ENCODE data around the gene OR2A5.
"Not testable (repeated sequence)": the region's sequence is repeated elsewhere in the genome, so short reads cannot be mapped to it uniquely, and the experiment has no call there.

OR2A5 gene

GRCh38 chr7:144036302-144036885 is 12.4 kb upstream of the OR2A5 start:
- DNase-seq = no peak

- no peak for DNase-seq
Observed at GRCh38 chr7:144037414-144038035, 11.2 kb upstream of the OR2A5 start.

- DNase-seq = no peak
Observed at GRCh38 chr7:144038887-144039286, 9.9 kb upstream of the OR2A5 start.

GRCh38 chr7:144049491-144049890 is 743 bp downstream of the OR2A5 start:
- no peak for DNase-seq

GRCh38 chr7:144050093-144050492 is 1.3 kb downstream of the OR2A5 start:
- DNase-seq = no peak

GRCh38 chr7:144050884-144051283 is 2.1 kb downstream of the OR2A5 start:
- not testable (repeated sequence) for DNase-seq

GRCh38 chr7:144057954-144058353 is 9.2 kb downstream of the OR2A5 start:
- no peak for DNase-seq

GRCh38 chr7:144063710-144064109 is 15.0 kb downstream of the OR2A5 start:
- DNase-seq = no peak

GRCh38 chr7:144069511-144069910 is 20.8 kb downstream of the OR2A5 start, which contains the start of gene OR2A25:
TSS of gene OR2A25 (plus strand) at chr7:144069811. CDS start at chr7:144074220, 4,409 bp downstream.
- DNase-seq = no peak

GRCh38 chr7:144069953-144070352 is 21.2 kb downstream of the OR2A5 start:
- no peak for DNase-seq

- DNase-seq = no peak
Observed at GRCh38 chr7:144074374-144074773, 25.6 kb downstream of the OR2A5 start.

GRCh38 chr7:144085978-144086377 is 37.2 kb downstream of the OR2A5 start, which contains the start of gene OR2A12:
TSS of gene OR2A12 (plus strand) at chr7:144086278. CDS start at chr7:144095108, 8,830 bp downstream.
- DNase-seq = no peak

- no peak for DNase-seq
Observed at GRCh38 chr7:144086730-144087129, 38.0 kb downstream of the OR2A5 start.

- DNase-seq = no peak
Observed at GRCh38 chr7:144087230-144087629, 38.5 kb downstream of the OR2A5 start.

GRCh38 chr7:144090667-144091066 is 41.9 kb downstream of the OR2A5 start:
- DNase-seq = no peak

- no peak for DNase-seq
Observed at GRCh38 chr7:144098776-144099175, 50.0 kb downstream of the OR2A5 start.

GRCh38 chr7:144100607-144101006 is 51.9 kb downstream of the OR2A5 start:
- DNase-seq = no peak

GRCh38 chr7:144102041-144102440 is 53.3 kb downstream of the OR2A5 start:
- DNase-seq = no peak

- DNase-seq = no peak
Observed at GRCh38 chr7:144105211-144105610, 56.5 kb downstream of the OR2A5 start.

All from CD4-positive, alpha-beta T cell treated with Interleukin-4 for 1 hour (primary cell).